GM19372 (cell line): Measurements from ENCODE around the gene MYOZ1.
"Not testable (repeated sequence)": the region's sequence is repeated elsewhere in the genome, so short reads cannot be mapped to it uniquely, and the experiment has no call there.

Source experiments
- ATAC-seq: cut with Tn5 transposase; IDR thresholded peaks from one replicate; pipeline ENCODE4 v1.9.1; 2021; ENCODE audit warnings: mild to moderate bottlenecking, low read depth, moderate library complexity; ENCODE audit not compliant: unreplicated experiment

The MYOZ1 gene

DNA sequence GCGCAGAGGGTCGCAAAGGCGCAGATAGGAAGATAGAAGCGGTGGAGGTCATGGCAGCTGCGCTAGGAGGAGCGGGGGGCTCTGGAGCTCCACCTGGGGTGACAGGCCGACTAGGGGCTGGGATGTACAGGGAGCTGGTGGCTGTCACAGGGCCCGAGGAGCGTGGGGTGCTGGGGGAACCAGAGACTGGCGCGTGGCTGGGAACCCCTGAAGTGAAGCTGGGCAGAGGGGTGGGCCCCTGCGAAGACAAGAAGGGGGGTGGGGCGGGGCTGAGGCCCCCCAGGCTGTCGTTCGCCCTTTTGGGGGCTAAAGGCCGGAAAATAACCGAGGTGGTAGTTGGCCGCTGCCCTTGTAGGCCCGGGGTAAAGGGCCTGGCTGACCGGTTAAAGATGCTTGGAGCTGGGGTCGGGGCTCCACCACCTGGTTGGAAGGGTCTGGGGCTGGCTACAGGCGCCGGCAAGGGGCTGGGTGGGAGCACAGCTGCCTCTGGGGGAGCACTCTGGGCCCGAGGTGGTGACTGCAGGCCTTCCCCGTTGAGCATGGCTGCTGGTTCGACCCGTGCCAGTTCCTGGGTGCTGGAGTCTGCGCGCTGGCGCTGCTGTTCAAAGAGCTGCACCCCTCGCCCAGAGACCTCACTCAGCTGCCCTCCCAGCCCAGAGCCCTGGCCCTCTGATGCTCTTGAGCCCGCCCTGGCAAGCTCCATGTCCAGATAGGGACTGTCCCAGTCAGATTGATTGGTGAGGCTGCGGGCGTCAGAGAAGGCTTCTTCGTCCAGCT, 6.8 kb upstream of the MYOZ1 start:
- ATAC-seq, result no peak

DNA sequence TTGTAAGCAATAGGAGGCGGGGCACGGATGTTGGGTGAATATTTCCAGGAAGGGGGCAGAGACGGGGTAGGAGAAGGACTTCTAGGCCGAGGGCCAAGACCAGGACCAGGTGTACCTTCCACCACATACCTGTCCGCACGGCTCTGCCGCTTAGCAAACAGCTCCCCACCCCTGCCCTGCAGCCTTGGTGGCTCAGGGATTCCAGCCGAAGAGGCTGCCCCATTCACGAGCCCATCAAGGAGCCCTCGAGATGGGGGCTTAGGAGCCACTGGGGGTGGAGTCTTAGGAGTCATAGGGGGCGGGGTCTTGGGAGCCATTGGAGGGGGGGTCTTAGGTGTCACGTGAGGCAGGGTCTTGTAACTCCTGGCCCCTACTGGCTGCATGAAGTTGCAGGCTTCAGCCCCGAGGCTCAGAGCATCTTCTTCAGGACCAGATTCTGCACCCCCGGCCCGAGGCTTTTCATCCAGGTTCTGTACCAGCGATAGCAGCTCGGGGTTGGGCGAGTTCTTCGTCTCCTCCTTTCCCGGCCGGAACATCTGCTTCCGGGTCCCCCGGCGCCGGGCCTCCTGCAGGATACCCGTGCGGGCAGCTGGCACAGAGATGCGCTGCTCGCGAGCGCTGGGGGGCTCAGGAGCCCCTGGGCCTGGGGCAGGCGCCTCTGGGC, 6.1 kb upstream of the MYOZ1 start:
- no peak for ATAC-seq

DNA sequence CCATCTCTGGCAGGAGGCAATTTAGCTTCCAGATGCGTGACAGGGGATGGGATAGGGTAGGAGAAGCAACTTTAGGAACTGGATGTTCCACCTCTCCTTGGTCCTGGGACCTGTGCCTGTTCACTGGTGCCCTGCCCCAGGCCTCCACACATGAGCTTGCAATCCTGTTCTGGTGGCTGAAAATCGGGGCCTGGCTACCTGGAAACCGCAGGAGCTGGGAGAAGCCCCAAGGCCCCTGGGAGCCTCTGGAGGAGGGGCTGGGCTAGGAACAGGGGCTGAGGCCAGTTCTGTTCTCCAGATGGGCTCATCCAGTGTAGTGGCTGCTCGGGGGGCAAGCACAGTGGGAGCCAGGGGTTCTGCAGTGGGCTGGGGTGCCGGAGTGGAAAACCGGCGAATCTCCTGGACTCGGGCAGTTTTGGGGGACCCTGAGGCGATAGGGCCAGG, 5.3 kb upstream of the MYOZ1 start:
- ATAC-seq, result no peak

DNA sequence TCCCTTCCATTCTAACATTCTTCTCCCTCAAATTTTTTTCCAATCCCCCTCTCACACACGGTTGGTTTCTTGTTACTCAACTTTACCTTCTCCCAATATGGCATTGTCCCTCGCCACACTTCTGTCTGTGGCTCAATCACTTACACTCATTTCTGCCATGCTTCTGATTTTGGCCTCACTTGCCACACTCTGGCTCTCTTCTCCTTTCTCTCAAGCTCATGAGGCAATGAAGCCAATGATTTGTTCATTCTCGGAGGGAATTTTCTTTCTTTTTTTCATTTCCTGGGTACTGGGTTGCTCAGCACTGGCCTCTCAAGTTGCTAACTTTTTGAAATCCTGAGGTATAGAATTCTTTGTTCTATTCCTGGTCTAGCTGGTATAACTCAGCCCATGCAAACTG, 4.0 kb upstream of the MYOZ1 start:
- no peak for ATAC-seq

DNA sequence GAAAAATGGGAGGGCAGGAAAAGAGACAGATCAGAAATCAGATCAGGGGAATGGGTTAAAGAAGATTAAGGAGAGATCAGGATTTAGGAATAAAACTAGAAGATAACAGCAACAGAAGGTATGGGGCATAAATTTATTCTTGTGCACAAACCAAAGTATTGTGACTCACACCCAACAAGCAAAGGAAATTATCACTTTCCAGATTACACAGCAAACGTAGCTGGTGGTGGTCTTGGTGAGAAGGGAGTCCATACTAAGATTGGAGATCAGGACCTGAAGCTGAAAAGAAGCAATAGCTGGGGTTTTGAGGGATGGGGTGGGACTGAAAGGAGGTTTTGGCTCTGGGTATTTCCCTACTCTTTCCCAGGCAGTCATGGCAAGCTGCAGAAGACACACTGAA, 3.5 kb upstream of the MYOZ1 start:
- no peak for ATAC-seq

DNA sequence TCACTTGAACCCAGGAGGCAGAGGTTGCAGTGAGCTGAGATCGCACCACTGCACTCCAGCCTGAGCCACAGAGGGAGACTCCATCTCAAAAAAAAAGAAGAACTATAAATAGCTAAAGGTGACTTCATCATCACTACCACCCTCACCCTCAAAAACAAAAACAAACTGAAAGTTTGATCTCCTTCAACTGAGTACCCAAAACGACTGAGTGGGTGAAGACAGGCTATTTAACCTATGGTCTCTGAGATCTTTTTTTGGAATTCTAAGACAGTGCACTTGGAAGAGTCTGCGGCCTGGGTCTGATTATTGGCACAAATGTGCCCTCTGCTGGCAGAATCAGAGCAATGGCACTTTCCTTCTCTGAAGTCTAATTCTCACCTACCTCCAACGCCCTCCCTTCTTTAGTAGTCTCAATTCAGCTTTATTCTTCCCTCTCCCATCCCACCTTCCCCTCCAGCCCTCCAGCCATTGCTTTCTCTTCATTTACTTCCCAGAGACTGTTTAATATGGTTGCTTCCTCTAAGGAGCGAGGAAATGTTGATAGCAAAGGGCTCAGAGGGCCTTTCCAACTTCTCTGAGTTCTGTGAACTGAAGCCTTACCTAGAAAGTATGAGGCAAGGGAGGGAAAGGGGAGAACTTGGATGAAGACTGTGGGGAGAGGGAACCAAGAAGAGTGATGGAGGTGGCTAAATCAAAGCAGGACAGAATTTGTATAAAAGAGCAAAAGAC, 2.9 kb upstream of the MYOZ1 start:
- ATAC-seq, result peak; percentile 54

DNA sequence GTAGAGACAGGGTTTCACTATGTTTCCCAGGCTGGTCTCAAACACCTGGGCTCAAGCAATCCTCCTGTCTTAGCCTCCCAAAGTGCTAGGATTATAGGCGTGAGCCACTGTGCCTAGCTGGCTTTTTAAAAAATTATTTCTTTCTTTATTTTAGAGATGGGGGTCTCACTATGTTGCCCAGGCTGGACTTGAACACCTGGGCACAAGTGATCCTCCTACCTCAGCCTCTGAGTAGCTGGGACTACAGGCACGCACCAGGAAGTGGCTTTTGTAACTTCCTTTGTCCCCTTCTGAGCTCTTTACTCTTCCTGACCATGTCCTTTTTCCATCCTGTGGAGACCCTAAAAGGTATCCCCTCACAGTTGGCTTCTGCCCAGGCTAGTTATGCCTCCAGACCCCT, 2.1 kb upstream of the MYOZ1 start:
- no peak for ATAC-seq

DNA sequence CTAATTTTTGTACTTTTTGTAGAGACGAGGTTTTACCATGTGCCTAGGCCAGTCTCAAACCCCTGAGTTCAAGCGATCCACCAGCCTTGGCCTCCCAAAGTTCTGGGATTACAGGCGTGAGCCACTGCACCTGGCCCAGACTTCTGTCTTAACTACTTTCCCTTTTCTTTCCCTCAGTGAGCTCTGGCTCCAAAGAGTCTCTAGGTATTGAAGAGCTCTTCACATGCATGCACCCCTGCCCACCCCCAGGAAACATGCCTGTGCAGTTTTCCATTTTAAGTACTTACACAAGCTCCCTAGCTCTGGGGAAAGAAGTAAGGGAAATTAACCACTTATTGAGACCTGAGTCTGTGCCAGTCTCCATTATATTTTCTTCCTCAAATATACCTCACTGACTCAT, 2.0 kb downstream of the MYOZ1 start:
- ATAC-seq, result no peak

DNA sequence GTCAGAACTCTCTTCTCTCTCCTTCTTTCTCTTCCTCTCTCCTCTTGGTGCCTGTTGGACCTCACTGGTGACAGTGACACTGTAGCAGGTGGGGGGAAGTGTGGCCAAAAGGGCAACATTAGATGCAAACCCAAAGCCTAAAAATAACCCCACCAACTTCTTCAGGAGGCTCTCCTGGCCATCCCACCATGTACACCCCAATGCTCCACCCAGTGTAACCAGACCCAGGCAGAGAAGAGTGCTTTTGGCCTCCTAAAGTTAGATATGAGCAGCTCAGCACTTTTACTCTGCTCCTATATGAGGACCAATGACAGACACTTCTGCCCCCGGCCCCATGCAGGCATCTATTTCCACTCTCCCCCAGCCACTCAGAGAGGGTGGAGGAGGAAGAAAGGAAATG, 5.5 kb downstream of the MYOZ1 start:
- ATAC-seq, result no peak

DNA sequence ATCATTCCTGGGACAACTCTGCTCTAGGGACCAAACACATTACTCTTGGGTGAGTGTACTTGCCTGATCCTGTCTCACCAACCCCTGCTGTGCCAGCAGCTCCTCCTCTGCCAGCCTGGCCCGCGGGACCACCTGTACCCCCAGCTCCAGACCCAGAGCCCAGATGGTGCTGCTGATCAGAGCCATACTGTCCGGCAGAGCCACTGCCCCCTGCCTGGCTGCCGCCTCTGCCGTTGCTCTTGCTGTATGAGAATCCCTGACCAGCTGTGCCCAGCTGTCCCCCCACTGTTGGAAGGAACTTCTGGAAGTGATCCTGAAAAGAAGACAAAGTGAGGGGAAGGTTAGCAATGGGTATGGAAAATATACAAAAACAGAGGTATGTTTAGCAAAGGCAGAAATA, 6.9 kb downstream of the MYOZ1 start:
- ATAC-seq, result no peak

DNA sequence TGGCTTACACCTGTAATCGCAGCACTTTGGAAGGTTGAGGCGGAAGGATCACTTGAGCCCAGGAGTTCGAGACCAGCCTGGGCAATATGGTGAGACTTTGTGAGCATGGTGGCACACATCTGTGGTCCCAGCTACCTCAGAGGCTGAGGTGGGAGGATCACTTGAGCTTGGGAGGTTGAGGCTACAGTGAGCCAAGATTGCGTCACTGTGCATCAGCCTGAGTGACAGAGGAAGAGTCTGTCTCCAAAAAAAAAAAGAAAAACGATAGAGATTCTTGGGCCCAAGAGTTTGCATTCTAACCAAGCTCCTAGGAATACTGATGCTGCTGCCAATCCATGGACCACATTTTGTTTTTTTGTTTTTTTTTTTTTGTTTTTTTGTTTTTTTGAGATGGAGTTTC, 12.1 kb downstream of the MYOZ1 start:
- ATAC-seq, result no peak

DNA sequence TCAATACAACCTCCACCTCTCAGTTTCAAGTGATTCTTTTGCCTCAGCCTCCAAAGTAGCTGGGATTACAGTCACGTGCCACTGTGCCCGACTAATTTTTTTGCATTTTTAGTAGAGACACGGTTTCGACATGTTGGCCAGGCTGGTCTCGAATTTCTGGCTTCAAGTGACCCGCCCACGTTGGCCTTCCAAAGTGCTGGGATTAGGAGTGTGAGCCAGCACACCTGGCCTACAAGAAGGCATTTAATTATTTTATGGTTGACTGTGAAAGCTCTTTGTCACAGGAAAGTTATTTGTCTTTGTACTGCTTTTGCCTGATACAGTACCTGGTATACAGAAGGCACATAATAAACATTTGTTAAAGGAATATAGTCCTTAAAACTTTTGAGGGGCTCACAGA, 12.9 kb downstream of the MYOZ1 start:
- ATAC-seq, result no peak

DNA sequence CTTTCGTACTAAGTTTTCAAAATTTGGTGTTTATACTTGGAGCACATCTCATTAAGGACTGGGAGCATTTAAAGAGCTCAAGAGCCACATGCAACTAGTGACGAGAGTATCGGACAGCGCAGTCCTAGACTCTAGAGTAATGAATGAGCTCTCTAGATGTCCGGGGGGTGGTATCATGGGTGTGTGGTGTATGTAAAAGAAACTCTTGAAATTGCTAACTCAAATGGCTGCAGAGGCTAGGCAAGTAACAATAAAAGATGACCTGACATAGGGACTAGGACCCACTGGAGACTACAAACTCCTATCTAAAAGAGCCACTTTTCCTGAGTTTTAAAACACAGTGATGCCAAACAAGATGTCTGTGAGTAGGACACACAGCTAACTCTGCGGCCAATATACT, 14.0 kb downstream of the MYOZ1 start:
- ATAC-seq, result no peak

DNA sequence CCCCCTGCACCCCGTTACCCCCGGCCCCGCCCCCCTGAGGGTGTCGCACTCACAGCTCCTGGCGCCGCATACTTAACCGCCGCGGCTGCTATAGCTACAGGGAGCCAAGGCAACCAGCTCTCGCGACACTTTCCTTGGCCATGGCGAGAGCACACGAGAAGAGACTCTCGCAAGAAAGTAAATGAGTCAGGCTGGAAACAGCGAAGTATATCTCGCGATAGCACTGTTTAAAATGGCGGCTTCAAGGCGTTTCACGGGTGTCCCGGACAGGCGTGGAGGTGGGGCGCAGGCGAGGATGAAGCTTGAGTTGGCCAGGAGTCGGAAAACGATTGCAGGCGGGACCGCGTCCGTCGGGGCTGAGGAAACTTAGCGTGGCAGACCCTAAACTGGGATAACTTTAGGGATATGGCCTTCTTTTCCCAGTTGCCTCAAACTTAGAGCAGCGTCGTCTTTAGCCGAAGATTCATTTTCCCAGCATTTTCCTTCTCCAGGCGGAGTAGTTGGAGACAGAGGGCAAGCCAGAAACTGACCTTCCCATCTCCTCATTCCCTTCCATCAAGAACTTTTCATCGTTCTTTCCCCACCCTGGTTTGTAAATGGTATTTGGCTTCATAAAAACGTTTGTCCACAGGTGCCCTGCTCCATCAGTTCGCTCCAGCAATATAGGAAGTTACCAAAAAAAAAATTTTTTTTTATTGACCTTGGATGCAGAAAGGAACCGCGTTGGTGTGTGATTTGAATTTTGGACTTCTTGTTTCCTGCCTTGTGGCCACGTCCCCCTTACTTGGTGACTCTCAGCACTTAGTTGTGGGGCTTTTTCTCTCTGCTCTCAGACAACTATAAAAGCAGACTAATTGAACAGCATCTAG, 15.2 kb downstream of the MYOZ1 start:
- ATAC-seq, result peak; percentile 91

DNA sequence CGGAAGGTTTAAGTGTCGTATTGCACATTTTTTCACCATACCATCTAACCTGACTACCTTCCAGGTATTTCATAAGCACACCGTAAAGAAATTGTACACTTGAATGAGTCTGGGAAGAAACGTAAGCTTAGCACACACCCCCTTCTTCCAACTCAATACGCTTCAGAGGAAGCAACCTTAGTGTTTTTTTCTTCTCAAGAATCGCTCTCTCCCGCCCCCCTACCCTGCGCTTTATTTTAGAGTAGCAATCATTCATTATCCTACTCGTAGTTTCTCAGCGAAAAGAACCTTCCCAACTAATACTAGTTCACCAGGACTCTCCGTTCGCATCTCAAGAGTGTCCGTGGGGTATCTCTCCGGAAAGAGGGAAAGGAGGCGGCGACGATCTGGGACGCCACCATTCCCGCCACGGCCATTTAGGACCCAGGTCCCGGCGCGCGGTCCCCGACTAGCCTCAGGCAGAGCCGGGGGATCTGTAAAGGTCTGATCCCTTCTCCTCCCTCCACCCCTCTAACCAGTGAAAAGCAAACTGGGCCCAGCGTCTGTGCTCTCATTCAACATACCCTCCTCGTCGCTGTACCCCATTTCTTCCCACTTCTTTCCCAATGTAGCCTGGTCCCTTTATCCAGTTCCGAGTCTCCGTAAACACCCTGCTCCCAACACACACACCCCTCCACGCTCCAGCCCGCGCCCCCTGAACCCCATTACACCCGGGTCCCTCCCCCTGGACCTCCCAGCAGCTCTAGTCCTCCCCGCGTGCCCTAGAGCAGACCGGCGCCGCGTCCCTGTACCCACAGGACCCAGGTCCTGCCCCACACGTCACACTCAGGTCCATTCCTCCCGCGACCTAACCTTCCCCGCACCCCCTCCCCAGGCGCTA, 16.0 kb downstream of the MYOZ1 start:
- peak; percentile 45 for ATAC-seq

DNA sequence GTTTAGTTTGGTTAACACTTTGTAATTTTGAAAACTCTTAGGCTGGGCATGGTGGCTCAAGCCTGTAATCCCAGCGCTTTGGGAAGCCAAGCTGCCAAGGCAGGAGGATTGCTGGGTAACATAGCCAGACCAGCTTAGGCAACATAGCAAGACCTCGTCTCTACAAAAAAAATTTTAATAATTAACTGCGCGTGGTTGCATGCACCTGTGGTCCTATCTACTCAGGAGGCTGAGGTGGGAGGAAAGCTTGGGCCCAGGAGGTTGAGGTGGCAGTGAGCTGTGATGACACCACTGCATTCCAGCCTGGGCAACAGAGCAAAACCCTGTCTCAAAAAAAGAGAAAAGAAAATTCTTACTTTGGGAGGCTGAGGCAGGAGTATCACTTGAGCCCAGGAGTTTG, 18.2 kb downstream of the MYOZ1 start:
- no peak for ATAC-seq

DNA sequence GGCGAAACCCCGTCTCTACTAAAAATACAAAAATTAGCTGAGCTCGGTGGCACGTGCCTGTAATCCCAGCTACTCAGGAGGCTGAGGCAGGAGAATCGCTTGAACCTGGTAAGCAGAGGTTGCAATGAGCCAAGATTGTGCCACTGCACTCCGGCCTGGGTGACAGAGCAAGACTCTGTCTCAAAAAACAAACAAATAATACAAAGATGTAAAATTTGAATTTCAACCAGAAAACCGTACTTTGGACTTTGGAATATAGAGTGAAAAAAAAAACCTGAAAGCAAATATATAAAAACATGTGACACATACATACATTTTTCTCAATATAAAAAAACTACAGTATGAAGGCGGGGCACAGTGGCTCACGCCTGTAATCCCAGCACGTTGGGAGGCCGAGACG, 20.3 kb downstream of the MYOZ1 start:
- ATAC-seq, result not testable (repeated sequence)

DNA sequence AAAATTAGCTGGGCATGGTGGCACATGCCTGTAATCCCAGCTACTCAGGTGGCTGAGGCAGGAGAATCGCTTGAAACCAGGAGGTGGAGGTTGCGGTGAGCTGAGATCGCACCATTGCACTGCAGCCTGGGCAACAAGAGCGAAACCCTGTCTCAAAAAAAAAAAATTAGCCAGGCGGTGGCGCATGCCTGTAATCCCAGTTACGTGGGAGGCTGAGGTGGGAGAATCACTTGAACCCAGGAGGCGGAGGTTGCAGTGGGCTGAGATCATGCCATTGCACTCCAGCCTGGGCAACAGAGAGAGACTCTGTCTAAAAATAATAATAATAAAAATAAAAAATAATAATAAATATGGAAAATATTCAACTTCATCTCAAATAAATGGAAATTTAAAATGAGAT, 24.1 kb downstream of the MYOZ1 start:
- not testable (repeated sequence) for ATAC-seq

DNA sequence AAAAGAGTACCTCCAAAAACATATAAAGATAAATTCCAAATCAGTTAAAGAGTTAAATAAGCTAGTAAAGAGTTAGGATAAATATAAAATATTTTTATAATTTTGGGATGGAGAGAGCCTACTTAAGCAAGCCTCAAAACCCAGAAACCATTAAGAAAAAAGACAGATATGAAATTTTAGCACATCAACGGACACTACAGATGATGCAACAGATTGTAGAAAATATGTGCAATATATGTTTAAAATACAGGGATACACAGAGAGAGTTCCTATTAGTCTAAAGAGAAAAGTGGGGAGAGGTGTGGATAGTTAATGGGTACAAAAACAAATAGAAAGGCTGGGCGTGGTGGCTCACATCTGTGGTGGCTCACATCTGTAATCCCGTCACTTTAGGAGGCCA, 26.6 kb downstream of the MYOZ1 start:
- no peak for ATAC-seq

DNA sequence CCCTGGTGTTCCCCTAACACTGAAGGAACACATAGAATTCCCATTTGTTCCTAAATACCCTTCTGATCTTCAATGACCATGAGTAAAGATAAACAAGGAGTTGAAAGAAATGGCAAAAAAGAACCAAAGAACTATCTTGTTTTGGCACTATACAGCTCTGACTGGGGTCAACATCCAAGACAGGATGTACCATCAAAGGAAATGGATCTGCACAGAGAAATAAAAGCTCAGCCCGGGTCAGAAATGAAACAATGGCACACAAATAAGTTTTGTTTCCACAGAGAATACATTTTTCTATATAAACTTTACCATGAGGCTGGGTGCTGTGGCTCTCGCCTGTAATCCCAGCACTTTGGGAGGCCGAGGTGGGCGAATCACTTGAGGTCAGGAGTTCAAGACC, 32.2 kb downstream of the MYOZ1 start:
- no peak for ATAC-seq
